ENCODE results near the gene TEX52. TPM values are rescaled to one million over a fixed set of nuclear protein-coding genes. Genes with fewer than 3 reads are reported as not detected.

The TEX52 gene
- total and polyA plus RNA-seq, 4 donors, result not detected

- no peaks in the 10 kb centered on the region for H3K4me1 ChIP-seq (ENCODE audit: control insufficient read depth in 5 of 5, insufficient read depth in 5 of 5, low read length in 5 of 5)
- ATAC-seq (ENCODE audit: insufficient read depth, low FRiP score) (no peak), DNase-seq (no peak)
- no peak overlapping the region for H3K27ac ChIP-seq (ENCODE audit: low read depth in 1 of 2, low read length in 1 of 2)
- no peak overlapping the region for H3K9ac ChIP-seq (ENCODE audit: insufficient read depth in 1 of 2, low read length in 2 of 2)
- H3K9me3 ChIP-seq (ENCODE audit: control insufficient read depth in 4 of 4, insufficient read depth in 3 of 4, low read length in 3 of 4), result no peaks in the 10 kb centered on the region
- no peaks in the 10 kb centered on the region for H3K27me3 ChIP-seq (ENCODE audit: control insufficient read depth in 3 of 3, insufficient read depth in 3 of 3, low read length in 2 of 3)
- TF ChIP-seq, protein P1, sequence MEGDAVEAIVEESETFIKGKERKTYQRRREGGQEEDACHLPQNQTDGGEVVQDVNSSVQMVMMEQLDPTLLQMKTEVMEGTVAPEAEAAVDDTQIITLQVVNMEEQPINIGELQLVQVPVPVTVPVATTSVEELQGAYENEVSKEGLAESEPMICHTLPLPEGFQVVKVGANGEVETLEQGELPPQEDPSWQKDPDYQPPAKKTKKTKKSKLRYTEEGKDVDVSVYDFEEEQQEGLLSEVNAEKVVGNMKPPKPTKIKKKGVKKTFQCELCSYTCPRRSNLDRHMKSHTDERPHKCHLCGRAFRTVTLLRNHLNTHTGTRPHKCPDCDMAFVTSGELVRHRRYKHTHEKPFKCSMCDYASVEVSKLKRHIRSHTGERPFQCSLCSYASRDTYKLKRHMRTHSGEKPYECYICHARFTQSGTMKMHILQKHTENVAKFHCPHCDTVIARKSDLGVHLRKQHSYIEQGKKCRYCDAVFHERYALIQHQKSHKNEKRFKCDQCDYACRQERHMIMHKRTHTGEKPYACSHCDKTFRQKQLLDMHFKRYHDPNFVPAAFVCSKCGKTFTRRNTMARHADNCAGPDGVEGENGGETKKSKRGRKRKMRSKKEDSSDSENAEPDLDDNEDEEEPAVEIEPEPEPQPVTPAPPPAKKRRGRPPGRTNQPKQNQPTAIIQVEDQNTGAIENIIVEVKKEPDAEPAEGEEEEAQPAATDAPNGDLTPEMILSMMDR (IDR thresholded peaks at IDR 0.05; ENCODE audit: control extremely low read depth, extremely low read depth), result no peak
- WGBS, 2 donors, result 86 to 93% methylated on average over 3 of the region's 3 CpGs
- H3K4me3 ChIP-seq, result no peak overlapping the region
- peaks cover 0 to 2% (median under 1%) of the 10 kb centered on the region in 4 donors for H3K36me3 ChIP-seq (ENCODE audit: control insufficient read depth in 4 of 4, insufficient read depth in 4 of 4, low read length in 4 of 4)
These were observed 4.9 kb downstream of the TEX52 start for GRCh38 chr12:2851931-2852330.

DNA sequence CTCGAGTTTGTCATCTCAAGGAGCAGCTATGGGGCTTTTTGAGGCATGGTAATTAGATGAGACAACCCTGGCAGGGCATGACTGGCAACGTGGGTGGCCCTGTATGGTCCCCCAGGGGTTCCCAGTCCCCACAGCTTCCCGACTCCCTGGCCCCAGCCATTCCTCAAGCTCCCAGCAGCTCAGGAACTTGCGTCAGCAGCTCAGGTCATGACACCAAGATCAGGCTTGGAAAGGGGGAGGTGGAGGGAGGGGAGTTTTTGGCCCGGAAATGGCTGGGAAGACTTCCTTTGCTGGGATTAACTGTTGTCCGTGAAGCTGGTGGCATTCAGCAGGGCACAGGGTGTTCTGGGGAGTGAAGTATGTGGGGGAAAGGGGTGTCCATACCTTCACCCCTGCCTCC is 11.6 kb downstream of the TEX52 start:
- Histone ChIP-seq H3K27me3 (ENCODE audit: control insufficient read depth in 3 of 3, insufficient read depth in 3 of 3, low read length in 2 of 3) (no peaks in the 10 kb centered on the region), H3K36me3 (ENCODE audit: control insufficient read depth in 4 of 4, insufficient read depth in 4 of 4, low read length in 4 of 4) (peaks cover 0 to 8% (median 0%) of the 10 kb centered on the region in 4 donors), H3K9ac (ENCODE audit: insufficient read depth in 1 of 2, low read length in 2 of 2) (no peak overlapping the region), H3K4me3 (no peak overlapping the region), H3K9me3 (ENCODE audit: control insufficient read depth in 4 of 4, insufficient read depth in 3 of 4, low read length in 3 of 4) (no peaks in the 10 kb centered on the region), H3K27ac (ENCODE audit: low read depth in 1 of 2, low read length in 1 of 2) (peak overlapping the region in 1 of 2 donors; percentile 12), H3K4me1 (ENCODE audit: control insufficient read depth in 5 of 5, insufficient read depth in 5 of 5, low read length in 5 of 5) (peaks cover 0 to 9% (median 0%) of the 10 kb centered on the region in 5 donors)
- 52 to 53% methylated on average over 6 of the region's 6 CpGs for WGBS, 2 donors
- TF ChIP-seq, protein P1 (IDR thresholded peaks at IDR 0.05; ENCODE audit: control extremely low read depth, extremely low read depth), result no peak
- DNase-seq, result peak; percentile 78 to 80 (median 78)
- ATAC-seq (ENCODE audit: insufficient read depth, low FRiP score), result no peak

DNA sequence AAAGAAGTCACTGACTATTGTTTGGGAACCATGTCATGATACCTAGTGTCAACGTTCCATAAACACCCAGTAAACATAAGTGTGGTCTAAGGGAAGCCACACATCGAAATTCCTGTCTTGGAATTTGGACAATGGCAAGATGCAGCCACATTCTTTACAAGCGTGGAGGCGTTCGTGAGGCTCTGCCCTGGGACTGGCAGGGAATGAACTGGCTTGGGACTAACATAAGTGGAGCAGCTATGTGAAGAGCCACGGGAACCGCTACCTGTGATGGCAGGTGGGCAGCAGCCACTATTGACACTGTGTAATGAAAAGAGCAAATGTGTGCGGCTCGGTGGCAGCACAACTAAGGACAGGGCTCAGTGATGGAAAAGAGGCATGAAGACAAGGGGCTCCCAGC is 12.1 kb downstream of the TEX52 start:
- no peaks in the 10 kb centered on the region for H3K9me3 ChIP-seq (ENCODE audit: control insufficient read depth in 4 of 4, insufficient read depth in 3 of 4, low read length in 3 of 4)
- H3K4me1 ChIP-seq (ENCODE audit: control insufficient read depth in 5 of 5, insufficient read depth in 5 of 5, low read length in 5 of 5), result peaks cover 0 to 9% (median 0%) of the 10 kb centered on the region in 5 donors
- H3K27ac ChIP-seq (ENCODE audit: low read depth in 1 of 2, low read length in 1 of 2), result no peak overlapping the region
- peaks cover 0 to 9% (median 0%) of the 10 kb centered on the region in 4 donors for H3K36me3 ChIP-seq (ENCODE audit: control insufficient read depth in 4 of 4, insufficient read depth in 4 of 4, low read length in 4 of 4)
- ATAC-seq (ENCODE audit: insufficient read depth, low FRiP score) (no peak), DNase-seq (peak in 1 of 3 donors; percentile 27)
- H3K27me3 ChIP-seq (ENCODE audit: control insufficient read depth in 3 of 3, insufficient read depth in 3 of 3, low read length in 2 of 3), result no peaks in the 10 kb centered on the region
- H3K4me3 ChIP-seq, result no peak overlapping the region
- H3K9ac ChIP-seq (ENCODE audit: insufficient read depth in 1 of 2, low read length in 2 of 2), result no peak overlapping the region
- TF ChIP-seq, protein P1 (IDR thresholded peaks at IDR 0.05; ENCODE audit: control extremely low read depth, extremely low read depth), result no peak
- 84 to 91% methylated on average over 9 of the region's 9 CpGs for WGBS, 2 donors

- Histone ChIP-seq H3K27ac (ENCODE audit: low read depth in 1 of 2, low read length in 1 of 2) (no peak overlapping the region), H3K4me3 (no peak overlapping the region), H3K36me3 (ENCODE audit: control insufficient read depth in 4 of 4, insufficient read depth in 4 of 4, low read length in 4 of 4) (peaks cover 0 to 8% (median 0%) of the 10 kb centered on the region in 4 donors), H3K9me3 (ENCODE audit: control insufficient read depth in 4 of 4, insufficient read depth in 3 of 4, low read length in 3 of 4) (no peaks in the 10 kb centered on the region), H3K27me3 (ENCODE audit: control insufficient read depth in 3 of 3, insufficient read depth in 3 of 3, low read length in 2 of 3) (no peaks in the 10 kb centered on the region), H3K9ac (ENCODE audit: insufficient read depth in 1 of 2, low read length in 2 of 2) (no peak overlapping the region), H3K4me1 (ENCODE audit: control insufficient read depth in 5 of 5, insufficient read depth in 5 of 5, low read length in 5 of 5) (peaks cover 0 to 9% (median 0%) of the 10 kb centered on the region in 5 donors)
- WGBS, 2 donors, result 76 to 86% methylated on average over 5 of the region's 5 CpGs
- TF ChIP-seq, protein P1 (IDR thresholded peaks at IDR 0.05; ENCODE audit: control extremely low read depth, extremely low read depth), result no peak
- DNase-seq (no peak), ATAC-seq (ENCODE audit: insufficient read depth, low FRiP score) (no peak)
These were observed 13.9 kb downstream of the TEX52 start for GRCh38 chr12:2842948-2843347.

All from lung (tissue), 12 donors.